Amygdala (tissue), 56 donors: ENCODE measurements around the gene TRIM61.

Experiments
- DNase-seq, 56 donors: peaks; one replicate each; lab custom pipeline; 2025; lab: John Stamatoyannopoulos, UW

The TRIM61 gene

GRCh38 chr4:164918956-164919355, 58.5 kb downstream of the TRIM61 start:
- DNase-seq = no peak
